Neural cell (in vitro differentiated cells): ENCODE data around the gene FGF6. TPM values are rescaled to one million over a fixed set of nuclear protein-coding genes. Genes with fewer than 3 reads are reported as not detected.

Experiments used
- H2AFZ ChIP-seq: fragments of 200-600, 300-800 bp; sonication (generic), shearing (Covaris generic); 2 replicates; pipeline ENCODE4 v1.6.0; 2014; ENCODE audit warnings: low read depth, mild to moderate bottlenecking, antibody characterized with exemption, low read length, moderate library complexity
- H3F3A ChIP-seq: fragments of 200-600 bp; shearing (Covaris generic); 2 replicates; pipeline ENCODE4 v1.6.1; 2016; ENCODE audit warnings: mild to moderate bottlenecking, moderate library complexity, mixed read lengths, antibody characterized with exemption, low read length; ENCODE audit not compliant: insufficient read depth, poor library complexity, severe bottlenecking
- H3K27ac ChIP-seq: fragments of 200-600, 300-800 bp; sonication (generic), shearing (Covaris generic); 2 replicates; pipeline ENCODE4 v1.5.1; 2014; ENCODE audit warnings: mild to moderate bottlenecking, low read length, moderate library complexity
- H3K27me3 ChIP-seq: fragments of 300-800, 200-600 bp; sonication (generic), shearing (Covaris generic); 2 replicates; pipeline ENCODE4 v1.6.0; 2014; ENCODE audit warnings: mild to moderate bottlenecking, low read depth, low read length, moderate library complexity; ENCODE audit not compliant: insufficient read depth
- H3K36me3 ChIP-seq: fragments of 300-800, 200-600 bp; sonication (generic), shearing (Covaris generic); 2 replicates; pipeline ENCODE4 v1.5.1; 2014; ENCODE audit warnings: mild to moderate bottlenecking, antibody characterized with exemption, low read length, moderate library complexity; ENCODE audit not compliant: insufficient read depth
- H3K4me2 ChIP-seq: fragments of 300-800, 200-600 bp; sonication (generic), shearing (Covaris generic); 2 replicates; pipeline ENCODE4 v1.6.0; 2014; ENCODE audit warnings: mild to moderate bottlenecking, low read length
- H3K4me3 ChIP-seq: fragments of 300-800, 200-600 bp; sonication (generic), shearing (Covaris generic); 2 replicates; pipeline ENCODE4 v1.5.1; 2014; ENCODE audit warnings: mild to moderate bottlenecking, low read length, moderate library complexity
- H3K79me2 ChIP-seq: fragments of 200-600 bp; shearing (Covaris generic); replicated peaks from 2 replicates; pipeline ENCODE4 v1.6.0; 2014; ENCODE audit warnings: mild to moderate bottlenecking, low read length, moderate library complexity; ENCODE audit not compliant: insufficient read depth
- H3K9ac ChIP-seq: fragments of 300-800, 200-600 bp; sonication (generic), shearing (Covaris generic); 2 replicates; pipeline ENCODE4 v1.6.1; 2016; ENCODE audit warnings: mild to moderate bottlenecking, low read length, mixed read lengths
- H3K9me2 ChIP-seq: fragments of 200-600 bp; shearing (Covaris generic); 2 replicates; pipeline ENCODE4 v1.6.1; 2016; ENCODE audit warnings: mild to moderate bottlenecking, low read length, mixed read lengths; ENCODE audit not compliant: insufficient read depth
- H3K9me3 ChIP-seq: fragments of 200-600, 300-800 bp; sonication (generic), shearing (Covaris generic); 2 replicates; pipeline ENCODE4 v1.6.1; 2016; ENCODE audit warnings: mild to moderate bottlenecking, mixed run types, low read length, moderate library complexity, mixed read lengths
- H4K20me1 ChIP-seq: fragments of 200-600 bp; shearing (Covaris generic); 2 replicates; pipeline ENCODE4 v1.6.1; 2016; ENCODE audit warnings: mild to moderate bottlenecking, mixed run types; ENCODE audit not compliant: insufficient read depth
- CTCF ChIP-seq: fragments of 450-650 bp; IDR thresholded peaks from 2 replicates; pipeline ENCODE4 v1.5.1; 2014; ENCODE audit warnings: antibody characterized with exemption, mild to moderate bottlenecking, moderate library complexity; ENCODE audit not compliant: poor library complexity, severe bottlenecking
- EP300 ChIP-seq: fragments of 450-650 bp; conservative IDR thresholded peaks from 2 replicates; pipeline ENCODE4 v1.6.1; 2014; ENCODE audit warnings: antibody characterized with exemption, mild to moderate bottlenecking, moderate library complexity; ENCODE audit not compliant: poor library complexity, severe bottlenecking
- EZH2 ChIP-seq: fragments of 200-600, 300-800 bp; shearing (Covaris generic), sonication (generic); IDR thresholded peaks from 2 replicates; pipeline ENCODE4 v1.6.1; 2014; ENCODE audit warnings: antibody characterized with exemption, low read length, borderline replicate concordance, mild to moderate bottlenecking; ENCODE audit not compliant: insufficient read depth, poor library complexity, severe bottlenecking
- MXI1 ChIP-seq: fragments of 450-650 bp; conservative IDR thresholded peaks from 2 replicates; pipeline ENCODE4 v1.6.1; 2014; ENCODE audit warnings: antibody characterized with exemption, mild to moderate bottlenecking; ENCODE audit not compliant: poor library complexity, severe bottlenecking
- POLR2AphosphoS5 ChIP-seq: IDR thresholded peaks from 2 replicates; pipeline ENCODE4 v1.6.1; 2012
- RAD21 ChIP-seq: fragments of 450-650 bp; conservative IDR thresholded peaks from 2 replicates; pipeline ENCODE4 v1.6.1; 2014; ENCODE audit warnings: antibody characterized with exemption, mild to moderate bottlenecking, moderate library complexity
- SMC3 ChIP-seq: fragments of 450-650 bp; conservative IDR thresholded peaks from 2 replicates; pipeline ENCODE4 v1.6.1; 2014; ENCODE audit warnings: antibody characterized with exemption, mild to moderate bottlenecking, moderate library complexity; ENCODE audit not compliant: poor library complexity
- TAF1 ChIP-seq: IDR thresholded peaks from 2 replicates; pipeline ENCODE4 v1.6.1; 2012; ENCODE audit warnings: low read depth
- polyA plus RNA-seq: library from polyadenylated mRNA; depleted of rRNA; stranded (reverse); fragments of >200 nt; gene quantifications from 2 replicates; pipeline ENCODE4 v1.2.3, GENCODE V29; 2014
- TF ChIP-seq, protein P1 (sequence below): IDR thresholded peaks from 2 replicates; pipeline ENCODE4 v1.6.1; 2012; ENCODE audit warnings: borderline replicate concordance

FGF6 gene
- polyA plus RNA-seq, 1 donor from 2014 or later = not detected

DNA sequence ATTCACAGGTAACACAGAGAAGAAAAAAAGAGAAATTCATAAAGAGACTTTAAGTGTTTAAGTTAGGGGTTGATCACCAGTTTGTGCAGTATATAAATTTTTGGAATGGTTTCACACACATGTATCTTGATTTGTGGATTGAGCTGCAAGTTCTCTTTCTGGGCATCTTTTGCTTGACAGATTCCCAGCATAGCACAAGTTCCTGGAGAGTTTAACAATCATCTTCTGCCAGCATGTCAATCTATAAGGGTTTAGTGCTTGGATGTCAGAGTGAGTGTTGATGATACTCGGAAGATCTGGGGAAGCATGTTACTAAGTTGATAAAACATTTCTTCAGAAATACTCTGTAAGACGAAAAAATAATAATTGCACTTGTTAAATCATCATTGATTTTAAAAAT lies 43.9 kb upstream of the FGF6 start:
- H3K27me3 ChIP-seq = no peaks in the 10 kb centered on the region
- H3F3A ChIP-seq = no peaks in the 10 kb centered on the region
- no peak overlapping the region for H3K27ac ChIP-seq
- no peaks in the 10 kb centered on the region for H3K9me3 ChIP-seq
- no peak overlapping the region for H3K4me3 ChIP-seq
- no peaks in the 10 kb centered on the region for H3K79me2 ChIP-seq
- H3K9ac ChIP-seq = no peak overlapping the region
- peaks cover 3% of the 10 kb centered on the region for H3K36me3 ChIP-seq
- no peak overlapping the region for H3K4me2 ChIP-seq
- H4K20me1 ChIP-seq = no peaks in the 10 kb centered on the region
- TF ChIP-seq RAD21 (no peak), EP300 (no peak), CTCF (no peak), POLR2AphosphoS5 (no peak)
- no peaks in the 10 kb centered on the region for H3K9me2 ChIP-seq
- no peak overlapping the region for H2AFZ ChIP-seq

GRCh38 chr12:4486980-4487379 lies 41.4 kb upstream of the FGF6 start:
- TF ChIP-seq, protein P1, sequence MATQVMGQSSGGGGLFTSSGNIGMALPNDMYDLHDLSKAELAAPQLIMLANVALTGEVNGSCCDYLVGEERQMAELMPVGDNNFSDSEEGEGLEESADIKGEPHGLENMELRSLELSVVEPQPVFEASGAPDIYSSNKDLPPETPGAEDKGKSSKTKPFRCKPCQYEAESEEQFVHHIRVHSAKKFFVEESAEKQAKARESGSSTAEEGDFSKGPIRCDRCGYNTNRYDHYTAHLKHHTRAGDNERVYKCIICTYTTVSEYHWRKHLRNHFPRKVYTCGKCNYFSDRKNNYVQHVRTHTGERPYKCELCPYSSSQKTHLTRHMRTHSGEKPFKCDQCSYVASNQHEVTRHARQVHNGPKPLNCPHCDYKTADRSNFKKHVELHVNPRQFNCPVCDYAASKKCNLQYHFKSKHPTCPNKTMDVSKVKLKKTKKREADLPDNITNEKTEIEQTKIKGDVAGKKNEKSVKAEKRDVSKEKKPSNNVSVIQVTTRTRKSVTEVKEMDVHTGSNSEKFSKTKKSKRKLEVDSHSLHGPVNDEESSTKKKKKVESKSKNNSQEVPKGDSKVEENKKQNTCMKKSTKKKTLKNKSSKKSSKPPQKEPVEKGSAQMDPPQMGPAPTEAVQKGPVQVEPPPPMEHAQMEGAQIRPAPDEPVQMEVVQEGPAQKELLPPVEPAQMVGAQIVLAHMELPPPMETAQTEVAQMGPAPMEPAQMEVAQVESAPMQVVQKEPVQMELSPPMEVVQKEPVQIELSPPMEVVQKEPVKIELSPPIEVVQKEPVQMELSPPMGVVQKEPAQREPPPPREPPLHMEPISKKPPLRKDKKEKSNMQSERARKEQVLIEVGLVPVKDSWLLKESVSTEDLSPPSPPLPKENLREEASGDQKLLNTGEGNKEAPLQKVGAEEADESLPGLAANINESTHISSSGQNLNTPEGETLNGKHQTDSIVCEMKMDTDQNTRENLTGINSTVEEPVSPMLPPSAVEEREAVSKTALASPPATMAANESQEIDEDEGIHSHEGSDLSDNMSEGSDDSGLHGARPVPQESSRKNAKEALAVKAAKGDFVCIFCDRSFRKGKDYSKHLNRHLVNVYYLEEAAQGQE = no peak
- TF ChIP-seq RAD21 (no peak), CTCF (no peak), MXI1 (no peak), TAF1 (no peak), SMC3 (no peak), EP300 (no peak), POLR2AphosphoS5 (no peak), EZH2 (no peak)
- no peak overlapping the region for H2AFZ ChIP-seq
- no peaks in the 10 kb centered on the region for H3K79me2 ChIP-seq
- H3K9ac ChIP-seq = no peak overlapping the region
- no peaks in the 10 kb centered on the region for H3F3A ChIP-seq
- no peaks in the 10 kb centered on the region for H3K27me3 ChIP-seq
- H3K27ac ChIP-seq = no peak overlapping the region
- peaks cover 3% of the 10 kb centered on the region for H3K36me3 ChIP-seq
- no peak overlapping the region for H3K4me2 ChIP-seq
- no peaks in the 10 kb centered on the region for H4K20me1 ChIP-seq
- H3K9me2 ChIP-seq = no peaks in the 10 kb centered on the region
- no peak overlapping the region for H3K4me3 ChIP-seq
- H3K9me3 ChIP-seq = no peaks in the 10 kb centered on the region
